Measurements from ENCODE around the gene POM121L2.
"Not testable (repeated sequence)": the region's sequence is repeated elsewhere in the genome, so short reads cannot be mapped to it uniquely, and the experiment has no call there.

POM121L2 gene

DNA sequence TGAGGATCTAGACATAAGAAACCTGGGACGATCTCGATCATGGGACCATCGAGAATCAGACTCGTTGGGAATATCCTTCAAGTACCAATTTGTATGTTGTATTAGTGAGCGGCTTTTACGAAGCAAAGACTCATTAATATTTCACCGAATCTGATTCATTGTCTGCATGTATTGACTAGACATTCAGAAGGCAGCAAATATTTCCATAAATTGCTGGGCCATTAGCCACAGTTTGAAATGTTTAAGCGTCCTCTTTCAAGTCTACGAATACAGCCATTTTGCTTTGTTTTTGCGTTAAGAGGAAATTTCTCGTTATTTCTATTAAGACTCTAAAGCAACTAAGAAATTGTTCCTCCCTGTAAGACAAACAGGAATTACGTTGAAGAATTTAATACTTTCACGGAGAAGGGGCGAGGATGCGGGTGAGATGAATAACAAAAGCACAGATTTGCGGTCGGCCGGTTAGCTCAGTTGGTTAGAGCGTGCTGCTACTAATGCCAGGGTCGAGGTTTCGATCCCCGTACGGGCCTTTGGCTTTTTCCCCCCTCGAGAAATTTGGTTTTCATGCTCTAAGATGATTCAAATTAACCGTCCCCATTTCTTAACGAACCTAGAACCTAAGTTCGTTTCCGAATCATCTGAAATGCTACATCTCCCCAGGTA is 18.5 kb downstream of the POM121L2 start:
- no peak for DNase-seq

DNA sequence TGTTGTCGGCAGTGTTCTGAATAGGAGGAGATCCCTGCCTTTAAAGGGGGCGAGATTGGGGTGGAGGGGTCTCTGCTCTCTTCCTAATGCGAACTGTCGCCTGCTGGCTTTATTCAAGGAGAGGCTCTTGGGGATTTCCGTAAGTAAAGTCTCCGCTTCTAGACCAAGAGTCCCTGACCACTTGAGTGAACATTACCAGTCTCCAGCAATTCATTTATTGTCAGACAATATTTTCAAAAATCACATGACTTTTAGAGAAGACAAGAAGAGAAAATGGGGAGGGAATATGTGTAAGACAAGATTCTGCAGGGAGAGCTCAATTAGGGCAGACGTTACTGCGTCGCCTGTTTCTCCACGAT is 21.2 kb downstream of the POM121L2 start:
- DNase-seq: no peak

DNA sequence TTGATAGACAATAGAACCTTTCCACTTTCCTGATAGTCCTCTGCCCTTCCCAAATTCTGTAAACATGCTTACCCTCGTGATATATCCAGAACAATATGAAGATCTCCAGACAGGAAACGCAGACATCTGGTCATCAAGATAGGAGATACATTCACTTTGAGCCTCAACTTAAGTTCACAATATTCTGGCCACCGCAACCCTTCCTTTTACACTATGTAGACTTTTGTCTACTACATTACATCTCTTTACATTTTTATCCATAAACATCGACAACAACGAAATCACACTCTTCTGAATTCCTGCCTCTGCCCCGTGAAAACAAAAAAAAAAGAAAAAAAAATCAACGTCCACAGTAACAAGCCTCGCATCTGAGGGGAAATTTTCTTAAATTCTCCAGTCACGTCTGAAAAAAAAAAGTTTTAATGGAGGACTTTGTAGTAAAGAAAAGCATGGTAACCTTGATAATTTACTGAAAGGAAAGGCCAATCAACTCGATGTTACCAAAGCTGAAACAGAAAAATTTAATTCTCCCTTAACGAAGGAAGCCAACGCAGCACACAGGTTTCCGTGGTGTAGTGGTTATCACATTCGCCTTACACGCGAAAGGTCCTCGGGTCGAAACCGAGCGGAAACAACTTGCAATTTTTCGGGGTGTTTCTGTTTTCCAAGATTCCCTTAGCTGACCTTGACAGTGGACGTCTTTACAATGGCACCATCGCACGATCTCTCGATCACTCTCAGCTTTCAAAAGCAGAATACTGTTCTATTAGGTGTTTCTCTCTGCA is 21.8 kb downstream of the POM121L2 start:
- DNase-seq: no peak

DNA sequence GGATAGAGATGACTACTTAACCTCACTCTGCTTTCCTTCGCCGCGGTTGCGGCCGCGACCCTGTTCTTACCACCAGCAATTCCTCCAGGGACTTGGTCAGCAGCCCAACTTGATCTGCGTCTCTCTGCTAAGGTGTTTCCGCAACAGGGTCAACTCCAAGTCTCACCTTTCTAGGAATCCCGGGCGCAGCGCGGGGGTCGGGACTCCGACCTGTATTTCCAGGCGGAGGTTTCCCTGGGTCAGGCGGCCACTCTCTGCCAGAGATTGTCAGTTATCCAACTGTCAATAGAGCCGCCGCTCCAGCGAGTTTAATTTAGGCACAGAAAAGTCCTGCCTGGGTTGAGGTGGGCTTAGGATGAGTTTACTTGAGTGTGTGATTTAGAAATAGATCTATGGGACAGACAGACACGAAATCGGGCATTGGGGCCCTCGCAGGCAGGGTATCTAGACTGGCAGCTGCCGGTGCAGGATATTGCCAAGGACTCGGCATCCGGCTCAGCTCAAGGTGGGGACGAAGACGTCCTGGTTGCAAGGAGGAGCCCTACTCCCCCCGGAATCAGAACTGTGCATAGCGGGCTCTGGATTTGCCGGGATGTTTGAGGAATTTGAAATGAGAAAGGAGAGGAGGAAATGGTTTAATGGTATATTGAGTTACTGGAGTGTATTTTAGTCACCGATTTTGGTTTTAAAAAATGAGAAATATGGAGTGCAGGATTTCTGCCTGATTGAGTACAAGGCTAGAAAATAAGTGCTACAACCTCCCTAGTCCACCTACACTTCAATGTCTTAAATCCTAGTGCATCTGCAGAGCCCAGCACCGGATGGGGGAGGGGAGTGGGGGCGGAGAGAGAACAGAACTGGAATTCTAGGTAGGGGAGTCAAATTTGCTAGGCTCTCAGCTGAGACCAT is 23.7 kb downstream of the POM121L2 start:
- no peak for DNase-seq

- DNase-seq: no peak
Observed at GRCh38 chr6:27287751-27288135, 24.3 kb downstream of the POM121L2 start.

DNA sequence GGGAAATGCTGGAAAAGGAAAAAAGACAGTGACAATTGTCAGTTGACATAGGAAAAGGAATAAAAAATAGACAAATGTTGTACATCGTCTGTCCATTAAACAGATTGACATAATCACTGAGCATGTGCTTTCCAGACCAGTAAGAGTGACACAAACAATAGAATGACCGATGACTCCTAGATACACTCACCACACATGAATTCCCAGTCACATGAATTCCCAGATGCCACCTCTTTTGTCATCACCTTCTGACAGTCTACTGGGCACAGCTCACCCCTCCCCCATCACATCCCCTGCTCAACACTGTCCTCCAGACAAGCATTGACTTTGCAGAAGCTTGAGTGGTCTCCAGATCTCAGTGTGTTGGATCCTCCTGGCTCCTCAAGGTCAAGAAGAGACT is 25.9 kb downstream of the POM121L2 start:
- no peak for DNase-seq

GRCh38 chr6:27283279-27283678 is 28.8 kb downstream of the POM121L2 start:
- DNase-seq: no peak

GRCh38 chr6:27281569-27281968 is 30.5 kb downstream of the POM121L2 start:
- no peak for DNase-seq

DNA sequence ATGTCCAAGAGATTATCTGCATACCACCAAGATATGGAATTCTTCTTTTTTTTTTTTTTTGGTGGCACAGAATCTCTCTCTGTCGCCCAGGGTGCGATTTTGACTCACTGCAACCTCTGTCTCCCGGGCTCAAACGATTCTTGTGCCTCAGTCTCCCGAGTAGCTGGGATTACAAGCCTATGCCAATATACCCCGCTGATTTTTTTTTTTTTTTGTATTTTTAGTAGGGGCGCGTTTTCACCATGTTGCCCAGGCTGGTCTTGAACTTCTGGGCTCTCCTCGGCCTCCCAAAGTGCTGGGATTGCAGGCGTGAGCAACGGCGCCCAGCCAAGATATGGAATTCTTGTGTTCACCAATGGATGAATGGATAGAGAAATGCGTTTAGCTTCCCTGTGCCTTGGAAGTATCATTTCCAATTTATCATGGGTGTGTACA is 31.0 kb downstream of the POM121L2 start:
- no peak for DNase-seq

GRCh38 chr6:27280540-27281000 is 31.5 kb downstream of the POM121L2 start:
- no peak for DNase-seq

DNA sequence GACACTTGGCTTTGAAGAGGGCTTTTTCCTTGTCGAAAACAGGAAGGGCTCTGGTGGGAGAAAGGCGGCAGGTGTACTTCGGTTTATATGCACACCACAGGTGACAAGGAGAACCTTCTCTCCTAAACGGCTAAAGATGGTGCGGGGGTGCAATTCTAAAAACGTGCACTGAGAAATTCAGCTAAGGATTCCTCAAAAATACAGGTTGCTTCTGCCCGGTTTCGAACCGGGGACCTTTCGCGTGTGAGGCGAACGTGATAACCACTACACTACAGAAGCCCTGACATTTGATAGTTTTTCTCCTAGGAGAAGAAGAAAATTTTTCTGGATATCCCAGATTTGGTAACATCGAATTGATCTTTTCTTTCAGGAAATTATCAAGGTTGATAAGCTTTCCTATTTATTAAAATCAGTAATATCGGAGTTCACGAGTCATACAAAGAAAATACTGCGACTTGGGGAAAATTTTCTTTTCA is 32.0 kb downstream of the POM121L2 start:
- peak; percentile 2 to 19 for DNase-seq

DNA sequence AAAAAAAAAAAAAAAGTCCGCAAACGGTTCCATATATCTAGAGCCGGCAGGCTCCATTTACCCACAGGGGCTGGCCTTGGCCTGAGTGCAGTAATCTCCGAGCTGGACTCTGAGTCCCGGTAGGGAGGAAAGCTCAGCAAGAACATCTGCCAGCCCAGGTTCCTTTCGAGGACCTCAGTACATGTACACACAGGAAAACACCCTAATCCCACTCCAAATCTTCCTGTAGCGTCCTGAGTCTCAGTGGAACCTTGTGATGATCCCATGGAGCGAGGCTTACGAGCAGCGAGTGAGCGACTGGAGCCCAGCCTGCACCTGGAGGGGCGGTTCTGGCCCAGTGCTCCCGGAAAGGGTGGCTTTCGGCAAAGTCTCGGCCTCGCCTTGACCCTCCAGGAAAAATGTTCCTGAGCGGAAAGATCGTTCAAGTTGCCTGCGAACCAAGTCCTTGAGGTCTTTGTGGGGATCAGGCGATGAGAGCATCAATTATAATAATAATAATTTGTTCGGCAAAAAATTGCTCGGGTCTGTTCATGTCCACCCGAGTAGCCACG is 32.5 kb downstream of the POM121L2 start:
- DNase-seq: no peak

- DNase-seq: peak in 1 of 2 experiments; percentile 9
Observed at GRCh38 chr6:27275025-27275956, 36.8 kb downstream of the POM121L2 start.

DNA sequence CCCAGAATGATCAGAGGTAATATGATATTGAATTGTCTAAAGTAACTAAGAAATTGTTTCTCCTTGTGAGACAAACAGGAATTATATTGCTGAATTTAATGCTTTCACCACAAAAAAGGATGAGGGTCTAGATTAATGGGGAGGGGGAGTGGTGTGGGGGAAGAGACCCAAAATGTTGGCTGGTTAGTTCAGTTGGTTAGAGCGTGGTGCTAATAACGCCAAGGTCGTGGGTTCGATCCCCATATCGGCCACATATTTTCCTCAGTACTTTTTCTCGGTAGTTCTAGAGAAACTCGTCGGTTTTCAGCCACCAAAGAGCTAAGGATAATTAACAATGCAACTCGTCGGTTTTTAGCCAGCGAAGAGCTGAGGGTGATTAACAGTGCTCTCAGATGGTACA is 38.3 kb downstream of the POM121L2 start:
- no peak for DNase-seq

GRCh38 chr6:27268803-27269202 is 43.3 kb downstream of the POM121L2 start:
- no peak for DNase-seq

DNA sequence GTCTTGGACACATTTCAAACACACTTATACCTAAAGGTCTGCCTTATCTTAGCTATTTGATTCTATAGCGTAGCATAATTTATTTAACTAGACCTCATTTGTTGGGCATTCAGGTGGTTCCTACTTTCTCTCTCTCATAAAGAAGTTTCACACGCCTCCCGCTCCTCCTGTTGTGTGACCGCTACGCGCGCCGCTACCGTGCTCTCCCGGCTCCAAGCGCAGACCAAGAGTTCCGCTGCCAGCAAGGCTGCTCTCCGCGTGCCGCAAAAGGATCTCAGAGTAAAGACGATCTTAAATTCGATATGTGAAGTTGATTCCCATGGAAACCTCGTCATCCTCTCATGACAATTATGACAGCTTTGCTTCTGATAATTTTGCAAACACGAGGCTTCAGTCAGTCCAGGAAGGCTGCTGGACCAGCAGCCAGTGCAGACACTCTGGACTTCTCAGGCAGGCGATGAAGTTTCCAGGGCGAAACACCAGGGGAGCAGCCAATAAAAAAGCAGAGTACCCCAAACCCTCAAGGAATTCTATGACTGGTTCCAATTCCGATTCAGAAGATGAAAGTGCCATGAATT is 44.1 kb downstream of the POM121L2 start:
- no peak for DNase-seq

- DNase-seq: not testable (repeated sequence)
Observed at GRCh38 chr6:27267003-27267402, 45.1 kb downstream of the POM121L2 start.

DNA sequence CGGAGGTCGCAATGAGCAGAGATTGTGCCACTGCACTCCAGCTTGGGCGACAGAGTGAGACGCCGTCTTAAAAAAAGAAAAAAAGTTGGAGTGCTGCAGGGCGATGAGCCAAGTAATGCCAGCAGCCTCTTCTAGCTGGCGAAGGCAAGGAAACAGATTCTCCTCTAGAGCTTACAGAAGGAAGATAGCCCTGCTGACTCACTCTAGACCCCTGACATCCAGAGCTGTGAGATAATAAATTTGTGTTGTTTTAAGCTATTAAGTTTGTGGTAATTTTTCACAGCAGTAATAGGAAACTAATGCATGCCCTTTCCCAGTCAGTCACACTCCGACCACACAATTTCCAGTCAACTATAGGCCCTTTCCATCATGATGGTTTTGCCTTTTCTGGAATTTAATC is 48.2 kb downstream of the POM121L2 start:
- no peak for DNase-seq

- no peak for DNase-seq
Observed at GRCh38 chr6:27260836-27261375, 51.2 kb downstream of the POM121L2 start.

DNA sequence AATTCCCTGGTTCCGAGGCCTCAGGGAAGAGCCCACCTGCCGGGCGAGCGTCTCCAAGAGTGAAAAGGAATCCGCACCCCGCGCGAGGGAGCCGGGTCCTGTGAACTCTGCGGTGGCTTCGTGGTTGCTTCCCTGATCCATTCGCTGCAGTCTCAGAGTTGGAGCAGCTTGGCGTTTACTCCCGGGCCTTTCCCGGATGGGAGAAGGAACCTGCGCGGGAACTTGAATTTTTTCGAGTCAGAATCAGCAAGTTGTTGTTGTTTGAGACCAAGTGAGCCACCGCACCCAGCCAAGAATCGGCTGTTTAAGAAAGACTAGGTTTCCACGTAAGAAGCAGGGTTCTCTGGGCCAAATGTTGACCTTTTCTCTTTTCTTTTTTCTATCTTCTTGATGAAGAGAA is 51.7 kb downstream of the POM121L2 start:
- no peak for DNase-seq
